ENCODE measurements around the gene PTPRG. TPM values are rescaled to one million over a fixed set of nuclear protein-coding genes. Genes with fewer than 3 reads are reported as not detected.

PTPRG gene
- polyA plus RNA-seq, 1 donor (not counting 4 experiments of a cell fraction or from before 2014, with no cell fraction given), result 12.1 TPM

- Histone ChIP-seq H3K79me2 (ENCODE audit: control insufficient read depth, insufficient read depth, low read length) (no peaks in the 10 kb centered on the region), H3K9me1 (ENCODE audit: control insufficient read depth, extremely low read depth, insufficient read depth, low read length) (no peaks in the 10 kb centered on the region), H3K27ac (ENCODE audit: control insufficient read depth, insufficient read depth, low read length) (no peak overlapping the region), H3K9me3 (ENCODE audit: control insufficient read depth, low read depth, low read length) (no peaks in the 10 kb centered on the region), H3K27me3 (ENCODE audit: control insufficient read depth, extremely low read depth, insufficient read depth, low read length) (no peaks in the 10 kb centered on the region), H3K4me2 (ENCODE audit: control insufficient read depth, extremely low read depth, insufficient read depth, low read depth, low read length) (no peak overlapping the region), H3K4me1 (ENCODE audit: control insufficient read depth, extremely low read depth, insufficient read depth, low read length) (no peaks in the 10 kb centered on the region), H3K36me3 (ENCODE audit: control insufficient read depth in 2 of 2, extremely low read depth in 1 of 2, insufficient read depth in 2 of 2, low read length in 2 of 2) (no peaks in the 10 kb centered on the region), H4K20me1 (ENCODE audit: control insufficient read depth, extremely low read depth, insufficient read depth, low read length) (no peaks in the 10 kb centered on the region), H3K9ac (ENCODE audit: control insufficient read depth, extremely low read depth, insufficient read depth, low read length) (no peak overlapping the region), H3K4me3 (ENCODE audit: control insufficient read depth in 2 of 3, extremely low read depth in 1 of 3, insufficient read depth in 2 of 3, low read depth in 1 of 3, low read length in 3 of 3) (no peak overlapping the region), H2AFZ (ENCODE audit: control insufficient read depth, low read length) (no peak overlapping the region)
- dilution Hi-C loops (cut with MboI; ENCODE audit: extremely low pct_ligation_motif_present, low sequenced_read_pairs), result no loop called here
- DNase-seq (ENCODE audit: low read depth, low spot score) (no peak), FAIRE-seq (no peak)
- TF ChIP-seq CTCF (optimal IDR thresholded peaks at IDR 0.05 in 1 of 3, IDR thresholded peaks at IDR 0.05 in 1 of 3, conservative IDR thresholded peaks at IDR 0.05 in 1 of 3; ENCODE audit: extremely low read depth in 1 of 3, insufficient read depth in 2 of 3, low read length in 3 of 3), result no peak
Measured at GRCh38 chr3:62027796-62028195, 466.4 kb downstream of the PTPRG start.

- H4K20me1 ChIP-seq (ENCODE audit: control insufficient read depth, extremely low read depth, insufficient read depth, low read length), result no peaks in the 10 kb centered on the region
- no peak overlapping the region for H2AFZ ChIP-seq (ENCODE audit: control insufficient read depth, low read length)
- H3K4me2 ChIP-seq (ENCODE audit: control insufficient read depth, extremely low read depth, insufficient read depth, low read depth, low read length), result no peak overlapping the region
- H3K27me3 ChIP-seq (ENCODE audit: control insufficient read depth, extremely low read depth, insufficient read depth, low read length), result no peaks in the 10 kb centered on the region
- no peak overlapping the region for H3K9ac ChIP-seq (ENCODE audit: control insufficient read depth, extremely low read depth, insufficient read depth, low read length)
- no peak overlapping the region for H3K4me3 ChIP-seq (ENCODE audit: control insufficient read depth in 2 of 3, extremely low read depth in 1 of 3, insufficient read depth in 2 of 3, low read depth in 1 of 3, low read length in 3 of 3)
- H3K9me1 ChIP-seq (ENCODE audit: control insufficient read depth, extremely low read depth, insufficient read depth, low read length), result no peaks in the 10 kb centered on the region
- FAIRE-seq, result peak; percentile 53
- no peaks in the 10 kb centered on the region for H3K4me1 ChIP-seq (ENCODE audit: control insufficient read depth, extremely low read depth, insufficient read depth, low read length)
- H3K9me3 ChIP-seq (ENCODE audit: control insufficient read depth, low read depth, low read length), result no peaks in the 10 kb centered on the region
- TF ChIP-seq CTCF (optimal IDR thresholded peaks at IDR 0.05 in 1 of 3, IDR thresholded peaks at IDR 0.05 in 1 of 3, conservative IDR thresholded peaks at IDR 0.05 in 1 of 3; ENCODE audit: extremely low read depth in 1 of 3, insufficient read depth in 2 of 3, low read length in 3 of 3) (no peak), EZH2 (IDR thresholded peaks at IDR 0.05; ENCODE audit: low read length) (no peak)
- H3K79me2 ChIP-seq (ENCODE audit: control insufficient read depth, insufficient read depth, low read length), result no peaks in the 10 kb centered on the region
- H3K27ac ChIP-seq (ENCODE audit: control insufficient read depth, insufficient read depth, low read length), result no peak overlapping the region
- dilution Hi-C loops (cut with MboI; ENCODE audit: extremely low pct_ligation_motif_present, low sequenced_read_pairs), result no loop called here
- no peak for DNase-seq (ENCODE audit: low read depth, low spot score)
- H3K36me3 ChIP-seq (ENCODE audit: control insufficient read depth in 2 of 2, extremely low read depth in 1 of 2, insufficient read depth in 2 of 2, low read length in 2 of 2), result no peaks in the 10 kb centered on the region
Measured at GRCh38 chr3:62028236-62028635, 466.9 kb downstream of the PTPRG start.

Data from keratinocyte (primary cell).